NCI-H2227 treated with DMSO at 0.1 percent for 48 hours (cell line): ENCODE results near the gene PSMB10.

ENCODE experiments used
- DNase-seq: peaks from one replicate; lab custom pipeline; 2025; lab: John Stamatoyannopoulos, UW

The PSMB10 gene

GRCh38 chr16:67963662-67964321, 27.1 kb upstream of the PSMB10 start:
- DNase-seq = no peak

- no peak for DNase-seq
These were observed 26.6 kb upstream of the PSMB10 start for GRCh38 chr16:67963292-67963661.

GRCh38 chr16:67962135-67962534, 25.5 kb upstream of the PSMB10 start:
- DNase-seq = no peak

- no peak for DNase-seq
These were observed 24.9 kb upstream of the PSMB10 start for GRCh38 chr16:67961551-67961957.

GRCh38 chr16:67959536-67960329, 23.1 kb upstream of the PSMB10 start:
- DNase-seq = no peak

GRCh38 chr16:67957622-67958021, 21.0 kb upstream of the PSMB10 start:
- no peak for DNase-seq

GRCh38 chr16:67954421-67955196, 18.0 kb upstream of the PSMB10 start:
- DNase-seq = no peak

DNA sequence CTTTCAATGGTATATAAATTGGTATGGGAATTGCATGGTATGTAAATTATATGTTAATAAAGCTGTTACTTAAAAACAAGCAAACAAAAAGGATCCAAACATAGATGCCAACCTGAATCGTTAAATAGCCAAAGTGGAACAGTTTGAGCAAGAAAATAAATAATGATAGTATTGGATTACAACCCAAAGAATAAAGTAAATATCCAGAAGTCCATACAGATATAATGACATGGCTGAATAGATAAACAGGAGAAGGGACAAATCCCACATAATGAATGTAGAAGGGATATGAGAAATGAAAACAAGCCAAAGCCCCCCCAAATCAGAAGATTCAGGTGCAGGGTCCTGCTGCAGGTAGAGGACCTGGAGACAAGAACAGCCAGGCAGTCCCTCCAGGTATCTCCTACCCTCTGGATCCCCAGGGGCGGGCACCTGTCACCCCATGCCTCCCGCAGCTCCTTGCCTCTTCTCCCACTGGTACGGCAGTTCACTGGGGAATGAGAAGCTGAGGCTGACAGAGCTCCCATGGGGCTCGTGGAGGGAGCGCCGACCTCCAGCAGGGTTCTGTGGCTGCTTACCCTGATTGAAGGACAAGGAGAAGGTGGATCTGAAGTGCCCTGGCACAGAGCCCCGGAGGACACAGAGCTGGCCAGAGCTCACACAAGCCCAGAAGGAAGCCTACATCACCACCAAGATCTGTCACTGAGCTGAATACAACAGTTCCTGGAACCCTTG, 17.2 kb upstream of the PSMB10 start:
- DNase-seq = no peak

- DNase-seq = no peak
These were observed 14.8 kb upstream of the PSMB10 start for GRCh38 chr16:67951485-67951884.

GRCh38 chr16:67950335-67950843, 13.7 kb upstream of the PSMB10 start:
- no peak for DNase-seq

DNA sequence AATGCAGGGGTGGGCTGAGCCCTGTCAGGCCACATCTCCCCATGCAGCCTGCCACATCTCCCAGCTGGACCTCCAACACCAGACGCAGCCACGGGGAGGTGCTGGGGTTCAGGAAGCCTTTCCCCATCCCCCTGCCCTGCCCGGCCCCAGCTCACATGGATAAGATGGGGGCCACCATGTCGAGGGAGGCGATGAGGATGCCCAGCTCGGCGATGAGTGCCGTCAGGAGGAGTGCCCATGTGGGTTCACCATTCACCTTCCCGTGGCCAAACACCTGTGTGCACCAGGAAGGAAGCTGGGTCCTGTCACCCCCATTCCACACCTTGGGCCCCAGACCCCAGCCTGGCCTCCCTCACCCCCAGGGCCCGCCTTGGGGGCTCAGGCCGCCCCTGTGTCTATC, 13.0 kb upstream of the PSMB10 start:
- DNase-seq = no peak

GRCh38 chr16:67948015-67948414, 11.4 kb upstream of the PSMB10 start:
- no peak for DNase-seq

GRCh38 chr16:67946966-67947558, 10.4 kb upstream of the PSMB10 start:
- DNase-seq = no peak

DNA sequence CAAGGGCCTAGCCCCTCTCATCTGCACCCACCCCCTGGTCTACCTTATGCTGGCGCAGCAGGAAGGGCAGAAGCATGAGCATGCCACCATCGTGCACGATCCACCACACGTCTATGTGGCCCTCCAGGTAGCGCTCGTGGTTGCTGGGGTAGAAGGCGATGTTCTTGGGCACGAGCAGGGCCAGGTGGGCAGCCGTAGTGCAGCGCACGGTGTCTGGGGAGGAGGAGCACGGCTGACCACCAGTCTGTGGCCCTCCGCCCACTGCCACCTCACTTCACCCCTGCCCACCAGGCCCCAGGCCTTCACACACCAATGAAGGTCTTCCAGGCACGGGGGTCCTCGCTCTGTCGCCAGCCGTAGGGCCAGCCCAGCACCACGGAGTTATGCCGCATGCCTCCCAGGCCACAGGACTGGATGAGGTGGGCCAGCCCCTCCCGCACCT, 9.5 kb upstream of the PSMB10 start:
- no peak for DNase-seq

DNA sequence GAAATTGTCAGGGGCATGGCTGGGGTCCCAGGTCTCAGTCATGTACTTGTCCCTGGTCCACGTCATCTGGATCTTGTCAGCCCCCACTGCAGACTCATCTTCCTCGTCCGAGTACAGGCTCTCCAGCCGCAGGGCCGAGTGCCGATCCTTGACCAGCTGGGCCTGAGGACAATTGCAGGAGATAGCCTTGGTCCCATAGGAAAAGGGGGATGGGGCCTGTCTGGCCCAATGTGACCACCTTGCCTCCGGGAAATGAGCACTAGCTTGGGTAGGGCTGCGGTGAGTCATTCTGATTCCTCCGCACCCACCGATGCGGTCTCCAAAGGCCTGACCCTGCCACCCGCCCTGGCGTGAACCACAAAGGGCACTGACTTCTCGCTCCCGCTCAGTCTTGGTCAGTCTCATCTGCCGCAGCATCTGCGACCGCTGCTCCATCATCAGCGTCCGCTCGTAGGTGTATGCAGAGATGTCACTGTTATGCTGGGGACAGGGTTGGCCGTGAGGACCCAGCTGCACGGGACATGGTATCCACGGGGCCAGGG, 8.8 kb upstream of the PSMB10 start:
- DNase-seq = no peak

- DNase-seq = no peak
These were observed 8.2 kb upstream of the PSMB10 start for GRCh38 chr16:67944690-67945391.

DNA sequence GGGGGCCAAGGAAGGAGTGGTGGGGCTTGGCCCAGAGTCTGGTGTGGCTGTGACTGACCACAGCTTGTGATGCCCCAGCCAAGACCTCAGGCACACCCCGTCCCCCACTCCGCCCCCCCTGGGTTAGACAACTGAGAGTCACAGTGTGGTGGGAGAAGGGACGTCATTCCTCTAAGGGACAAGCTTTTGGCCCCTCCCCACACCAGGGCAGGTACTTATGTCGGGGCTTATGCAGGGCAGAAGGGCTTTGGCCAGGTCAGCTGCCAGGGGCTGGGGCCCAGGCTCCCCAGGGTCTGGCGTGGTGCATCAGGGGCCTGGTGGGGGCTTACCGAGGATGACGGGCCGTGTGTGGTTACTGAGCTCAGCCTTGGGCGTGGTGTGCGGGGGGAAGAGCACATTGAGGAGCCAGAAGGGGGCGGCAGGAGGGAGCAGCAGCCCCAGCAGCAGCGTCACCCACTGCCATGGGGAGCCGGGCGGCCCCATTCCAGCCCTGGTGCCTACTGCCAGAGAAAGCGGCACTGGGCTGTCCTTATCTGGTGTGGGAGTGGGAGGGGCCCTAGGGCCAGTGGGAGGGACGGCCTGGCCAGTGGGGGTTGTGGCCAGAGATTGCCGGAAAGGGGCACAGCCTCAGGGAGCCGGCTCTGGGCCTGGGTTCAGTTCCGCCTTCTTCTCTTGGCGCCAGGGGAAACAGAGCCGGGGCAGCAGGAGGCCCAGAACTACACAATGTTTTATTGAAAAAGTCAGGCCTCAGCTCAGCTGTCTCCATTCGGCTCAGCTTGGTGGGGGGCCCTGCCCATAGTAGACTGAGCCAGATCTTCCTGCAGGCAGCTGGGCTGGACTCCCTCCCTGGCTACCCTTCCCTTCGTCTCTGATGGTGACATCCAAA, 7.2 kb upstream of the PSMB10 start, which contains the start of gene LCAT:
Gene LCAT (minus strand): TSS at position 502 of the 886 bp plus-strand sequence. CDS start 19 bp downstream, at position 483.
- DNase-seq = no peak

- DNase-seq = no peak
These were observed 6.6 kb upstream of the PSMB10 start for GRCh38 chr16:67943256-67943618.

DNA sequence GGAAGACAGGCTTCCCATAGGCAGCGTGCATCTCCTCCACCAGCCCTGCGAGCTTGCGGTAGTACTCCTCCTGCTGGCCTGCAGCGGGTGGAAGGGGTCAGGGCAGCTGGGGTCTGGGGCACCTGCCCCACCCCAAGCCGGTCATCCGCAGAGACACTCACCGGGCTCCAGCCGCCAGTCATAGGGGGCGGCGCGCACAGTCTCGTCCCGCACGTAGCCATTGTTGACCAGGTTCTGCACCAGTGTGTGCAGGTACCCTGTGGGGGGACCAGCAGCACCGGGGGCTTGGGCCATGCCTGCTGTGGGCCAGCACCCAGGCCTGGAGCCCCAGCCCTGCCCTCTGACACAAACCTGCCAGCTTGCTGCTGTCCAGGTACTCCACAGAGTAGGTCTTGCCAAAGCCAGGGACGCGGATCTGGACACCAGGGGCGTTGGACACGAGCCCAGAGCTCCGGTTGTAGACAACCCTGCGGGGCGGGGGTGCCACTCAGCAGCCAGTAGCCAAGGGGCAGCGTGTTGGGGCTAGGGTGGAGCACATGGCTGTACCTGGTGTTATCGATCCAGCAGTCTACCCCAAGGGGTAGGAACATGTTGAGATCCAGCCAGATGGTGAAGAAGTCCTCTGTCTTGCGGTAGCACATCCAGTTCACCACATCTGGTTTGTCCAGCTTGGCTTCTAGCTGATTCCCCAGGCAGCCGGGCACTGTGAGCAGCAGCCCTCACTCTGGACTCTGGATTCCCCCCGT, 6.0 kb upstream of the PSMB10 start:
- no peak for DNase-seq
